Stomach (tissue), 4 donors: ENCODE data around the gene LTBR.

ENCODE experiments used
- POLR2AphosphoS5 ChIP-seq, 3 donors: sonication (generic); formaldehyde crosslinking; IDR thresholded peaks; one replicate each; pipeline ENCODE4 v1.6.1; 2016; ENCODE audit warnings: antibody characterized with exemption in 3 of 3
- TF ChIP-seq, protein P1 (sequence below), 7 experiments: fragments of 450-650 bp in 4 of 7; fragments of 200-600 bp in 3 of 7; sonication (generic) in 3 of 7; IDR thresholded peaks; one replicate each; pipeline ENCODE4 v1.5.1; 2016 to 2019; ENCODE audit warnings: antibody characterized with exemption in 7 of 7, control low read depth in 2 of 7, mild to moderate bottlenecking in 1 of 7

DNA sequence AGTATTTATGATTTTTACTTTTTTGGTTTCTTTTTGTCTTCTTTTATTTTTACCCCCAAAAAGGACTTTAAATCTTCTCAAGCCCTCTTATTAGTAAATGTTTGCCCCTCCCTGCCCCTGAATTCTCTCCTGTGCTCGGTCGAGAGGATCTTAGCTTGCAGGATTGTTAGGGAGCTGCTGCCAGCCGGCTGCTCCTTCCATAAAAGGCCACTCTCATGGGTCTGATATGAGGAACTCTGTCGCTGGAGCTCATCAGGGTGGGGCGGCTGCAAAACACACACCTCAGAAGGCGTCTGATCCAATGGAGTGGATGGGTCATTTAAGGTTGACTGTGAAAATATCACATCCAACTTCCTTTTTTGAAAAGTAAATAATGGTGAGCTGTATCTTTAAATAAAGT, 8.5 kb downstream of the LTBR start:
- TF ChIP-seq, protein P1, sequence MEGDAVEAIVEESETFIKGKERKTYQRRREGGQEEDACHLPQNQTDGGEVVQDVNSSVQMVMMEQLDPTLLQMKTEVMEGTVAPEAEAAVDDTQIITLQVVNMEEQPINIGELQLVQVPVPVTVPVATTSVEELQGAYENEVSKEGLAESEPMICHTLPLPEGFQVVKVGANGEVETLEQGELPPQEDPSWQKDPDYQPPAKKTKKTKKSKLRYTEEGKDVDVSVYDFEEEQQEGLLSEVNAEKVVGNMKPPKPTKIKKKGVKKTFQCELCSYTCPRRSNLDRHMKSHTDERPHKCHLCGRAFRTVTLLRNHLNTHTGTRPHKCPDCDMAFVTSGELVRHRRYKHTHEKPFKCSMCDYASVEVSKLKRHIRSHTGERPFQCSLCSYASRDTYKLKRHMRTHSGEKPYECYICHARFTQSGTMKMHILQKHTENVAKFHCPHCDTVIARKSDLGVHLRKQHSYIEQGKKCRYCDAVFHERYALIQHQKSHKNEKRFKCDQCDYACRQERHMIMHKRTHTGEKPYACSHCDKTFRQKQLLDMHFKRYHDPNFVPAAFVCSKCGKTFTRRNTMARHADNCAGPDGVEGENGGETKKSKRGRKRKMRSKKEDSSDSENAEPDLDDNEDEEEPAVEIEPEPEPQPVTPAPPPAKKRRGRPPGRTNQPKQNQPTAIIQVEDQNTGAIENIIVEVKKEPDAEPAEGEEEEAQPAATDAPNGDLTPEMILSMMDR (IDR thresholded peaks at IDR 0.05), result no peak
- TF ChIP-seq POLR2AphosphoS5 (IDR thresholded peaks at IDR 0.05), result peak in 2 of 3 donors; percentile 11 to 75
